Fibroblast of skin of back (primary cell): Measurements from ENCODE around the gene ATP6V1C2.
A peak's percentile ranks its signal among the peaks of the same experiment; 100 is the strongest.
"Not testable (repeated sequence)": the region's sequence is repeated elsewhere in the genome, so short reads cannot be mapped to it uniquely, and the experiment has no call there.

ENCODE experiments used
- DNase-seq: peaks from one replicate; pipeline ENCODE4 v3.0.0-alpha.2; 2013

Gene ATP6V1C2

DNA sequence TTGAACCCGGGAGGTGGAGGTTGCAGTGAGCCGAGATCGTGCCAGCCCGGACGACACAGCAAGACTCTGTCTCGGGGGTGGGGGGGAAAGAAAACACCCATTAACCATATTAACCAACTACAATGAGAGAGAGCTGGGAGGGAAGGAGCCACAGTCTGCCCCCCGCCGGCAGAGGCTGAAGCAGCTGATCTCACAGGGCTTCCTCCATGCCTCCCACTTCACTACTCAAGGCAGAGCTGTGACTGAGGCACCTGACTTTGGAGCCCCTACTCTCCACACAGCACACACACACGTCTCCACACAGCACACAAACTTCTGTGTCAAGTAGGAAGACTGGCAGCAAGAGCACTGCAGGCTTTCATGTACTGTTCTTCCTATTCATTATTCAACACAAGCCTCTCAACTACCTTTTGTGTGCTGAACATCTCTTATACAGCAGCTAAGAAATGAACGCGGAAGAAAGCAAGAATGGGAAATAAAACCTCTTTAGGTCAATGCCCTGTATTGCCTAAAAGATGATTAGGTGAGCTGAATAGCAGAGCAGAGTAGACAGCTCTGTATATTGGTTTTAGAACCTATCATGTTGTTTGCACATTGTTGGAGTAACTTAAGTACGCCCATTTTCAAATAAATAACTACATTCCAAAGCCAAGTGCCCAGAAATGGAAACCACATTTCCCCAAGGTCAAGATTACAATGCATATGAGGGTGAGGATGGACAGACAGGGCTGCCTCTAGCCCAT lies 65.0 kb downstream of the ATP6V1C2 start:
- no peak for DNase-seq

DNA sequence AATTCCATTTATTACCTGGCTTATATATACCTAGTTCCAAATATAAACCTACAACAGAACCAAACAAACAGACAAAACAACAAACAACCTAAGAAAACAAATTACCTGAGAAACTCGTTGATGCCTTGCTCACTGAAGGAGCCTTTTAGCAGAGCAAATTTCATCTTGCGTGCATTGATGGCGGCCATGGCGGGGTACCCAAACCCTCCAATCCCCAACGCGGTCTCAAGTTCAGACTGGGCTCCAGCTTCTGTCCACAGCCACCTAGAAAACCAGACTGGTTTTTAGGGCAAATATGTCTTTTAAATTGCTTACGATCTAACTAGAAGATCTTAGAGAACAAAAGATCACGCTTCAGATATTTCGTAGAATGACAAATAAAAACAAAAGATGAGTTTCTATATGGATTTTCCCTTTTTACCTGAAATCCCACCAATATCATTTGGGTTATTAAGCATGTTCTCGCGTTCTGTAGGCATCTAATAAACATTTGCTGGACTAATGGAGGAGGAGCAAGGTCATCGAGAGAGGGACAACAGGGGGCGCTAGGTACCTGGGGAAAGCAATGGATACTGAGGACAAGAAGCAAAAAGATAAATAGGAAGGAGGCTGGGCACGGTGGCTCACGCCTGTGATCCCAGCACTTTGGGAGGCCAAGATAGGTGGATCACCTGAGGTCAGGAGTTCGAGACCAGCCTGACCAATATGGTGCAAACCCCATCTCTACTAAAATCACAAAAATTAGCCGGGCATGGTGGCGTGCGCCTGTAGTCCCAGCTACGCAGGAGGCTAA lies 65.9 kb downstream of the ATP6V1C2 start:
- no peak for DNase-seq

DNA sequence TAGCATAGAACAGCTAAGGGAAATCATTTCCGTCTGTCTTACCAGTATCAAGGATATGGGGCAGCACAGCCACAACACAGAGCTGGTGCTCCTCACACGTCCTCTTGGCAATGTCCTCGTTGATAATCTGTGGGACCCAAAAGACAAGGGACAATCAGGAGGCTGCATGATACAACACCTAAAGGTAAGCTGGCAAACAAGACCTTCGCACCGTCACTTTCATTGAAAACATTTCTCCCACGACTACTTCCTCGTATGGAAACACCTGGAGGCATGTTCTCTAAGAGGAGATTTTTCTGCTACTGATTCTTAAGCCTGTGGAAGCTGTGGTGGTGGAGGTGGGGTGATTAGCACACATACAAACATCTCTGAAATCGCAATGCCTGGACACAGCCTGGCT lies 67.4 kb downstream of the ATP6V1C2 start:
- no peak for DNase-seq

DNA sequence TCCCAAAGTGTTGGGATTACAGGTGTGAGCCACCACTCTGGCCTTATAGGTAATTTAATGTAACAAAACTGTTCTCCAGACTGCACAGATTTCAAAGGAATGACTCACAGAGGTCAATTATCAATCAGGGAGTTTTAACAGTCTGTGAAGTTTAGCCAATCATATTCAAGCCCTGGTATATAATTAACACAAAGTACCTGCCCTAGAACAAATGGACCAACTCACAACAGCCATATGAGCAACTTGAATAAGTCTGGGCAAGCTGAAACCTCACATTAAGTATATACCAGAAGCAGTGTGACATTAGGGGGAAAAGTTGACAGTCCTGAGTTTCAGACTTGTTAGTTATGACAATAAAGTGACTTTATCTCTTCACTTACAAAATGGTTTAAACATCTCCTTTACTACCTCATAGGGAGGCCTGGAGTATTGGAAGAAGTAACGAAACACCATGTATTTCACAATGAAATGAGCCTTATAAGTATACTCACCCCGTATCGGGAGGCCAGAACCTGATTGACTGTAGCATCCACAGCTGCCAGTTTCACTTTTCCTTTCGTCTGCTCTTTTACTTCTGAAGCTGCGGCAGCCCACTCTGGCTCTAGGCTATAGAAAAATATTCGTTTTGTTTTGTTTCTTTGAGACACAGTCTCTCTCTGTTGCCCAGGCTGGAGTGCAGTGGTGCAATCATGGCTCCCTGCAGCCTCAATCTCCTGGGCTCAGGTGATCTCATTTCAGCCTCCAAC lies 69.0 kb downstream of the ATP6V1C2 start:
- DNase-seq, result no peak

DNA sequence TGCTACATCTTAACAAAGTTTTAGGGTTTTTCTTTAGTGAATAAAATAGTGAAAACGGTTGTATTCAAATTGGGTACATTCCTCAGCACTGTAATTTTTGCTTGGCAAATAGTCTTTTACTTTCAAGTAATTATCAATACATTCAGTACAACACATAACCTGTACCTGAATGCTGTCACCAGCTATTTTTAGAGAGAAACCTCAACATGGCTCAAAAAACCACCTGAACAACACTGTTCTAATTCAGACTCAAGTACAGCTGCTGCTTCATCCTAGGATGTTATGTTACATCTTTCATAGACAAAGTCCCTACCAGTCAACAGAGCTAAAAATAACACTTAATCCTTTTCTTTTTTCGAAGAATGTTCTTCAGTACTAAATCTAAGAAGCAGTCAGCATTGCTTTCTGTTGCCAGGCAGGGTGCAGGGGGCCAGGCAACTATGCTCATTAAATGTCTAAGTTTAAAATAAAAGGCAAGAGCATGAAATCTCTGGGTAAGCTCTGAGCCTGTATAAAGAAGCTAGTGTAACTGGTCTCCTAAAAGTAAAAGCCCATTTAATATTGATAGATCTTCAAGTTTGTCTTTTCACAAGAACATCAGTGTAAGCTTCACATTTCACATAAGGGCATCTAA lies 70.7 kb downstream of the ATP6V1C2 start:
- no peak for DNase-seq

DNA sequence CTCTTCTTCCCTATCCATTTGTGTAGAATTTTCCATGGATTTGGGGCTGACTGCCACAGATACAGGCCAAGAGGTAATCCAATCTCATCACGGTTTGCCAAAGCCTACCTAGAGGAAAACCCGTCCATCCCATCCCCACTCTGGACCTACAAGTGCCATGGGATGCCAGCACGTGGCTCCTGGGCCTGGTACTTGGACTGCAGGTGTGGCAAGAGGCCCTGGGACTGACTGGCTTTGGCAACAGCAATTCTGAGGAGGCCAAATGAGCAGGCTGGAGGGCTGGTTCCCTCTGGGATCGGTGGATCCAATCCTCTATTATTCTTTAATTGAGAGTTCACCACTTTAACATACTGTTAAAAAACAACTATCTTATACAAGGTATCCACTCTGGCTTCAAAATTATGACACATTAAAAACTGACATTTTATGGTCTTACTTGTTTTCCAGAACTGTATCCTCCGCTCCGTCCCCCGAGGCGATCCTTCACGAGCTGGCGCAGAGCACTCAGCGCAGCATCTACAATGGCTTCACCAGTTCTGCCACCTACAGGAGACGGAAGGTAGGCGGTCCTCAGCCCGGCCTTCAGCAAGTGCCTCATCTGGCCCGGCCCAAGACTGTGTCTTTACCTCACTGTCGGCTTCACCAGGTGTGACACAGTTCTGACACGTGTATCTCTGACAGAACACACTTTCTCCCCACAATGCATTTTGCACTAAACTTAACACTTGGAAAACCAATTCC lies 71.4 kb downstream of the ATP6V1C2 start:
- DNase-seq, result no peak

DNA sequence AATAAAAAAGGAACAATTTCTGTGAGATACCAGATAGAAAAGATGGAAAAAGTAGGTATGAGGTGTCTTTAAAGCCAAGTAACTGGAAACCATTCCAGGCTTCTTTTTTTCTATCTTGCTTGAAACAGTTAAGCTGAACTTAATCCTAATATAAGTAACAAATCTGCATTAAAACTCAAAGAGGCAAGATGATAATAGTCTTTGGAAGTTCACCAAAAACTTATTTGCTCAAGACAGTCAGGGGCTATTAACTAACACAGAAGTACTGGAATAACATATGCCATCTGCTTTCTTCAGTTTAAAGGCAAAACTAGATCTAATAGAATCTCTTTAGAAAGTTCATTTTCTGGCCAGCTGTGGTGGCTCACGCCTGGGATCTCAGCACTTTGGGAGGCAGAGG lies 72.4 kb downstream of the ATP6V1C2 start:
- no peak for DNase-seq

DNA sequence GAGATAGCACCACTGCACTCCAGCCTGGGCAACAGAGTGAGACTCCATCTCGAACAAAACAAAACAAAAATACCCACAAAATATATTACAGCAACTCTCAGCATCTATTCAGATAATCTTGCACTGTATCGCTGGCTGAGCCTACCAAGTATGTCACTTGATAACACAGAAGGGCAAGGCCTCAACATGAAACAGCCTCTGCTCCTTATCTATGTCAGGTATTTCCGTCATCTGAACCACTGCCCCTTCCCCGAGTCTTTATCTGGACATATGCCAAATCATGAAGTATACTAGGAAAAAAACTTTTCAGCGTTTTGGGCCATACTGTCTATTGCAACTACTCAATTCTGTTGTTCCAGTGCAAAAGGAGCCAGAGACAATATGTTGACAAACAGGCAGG lies 73.4 kb downstream of the ATP6V1C2 start:
- DNase-seq, result no peak

DNA sequence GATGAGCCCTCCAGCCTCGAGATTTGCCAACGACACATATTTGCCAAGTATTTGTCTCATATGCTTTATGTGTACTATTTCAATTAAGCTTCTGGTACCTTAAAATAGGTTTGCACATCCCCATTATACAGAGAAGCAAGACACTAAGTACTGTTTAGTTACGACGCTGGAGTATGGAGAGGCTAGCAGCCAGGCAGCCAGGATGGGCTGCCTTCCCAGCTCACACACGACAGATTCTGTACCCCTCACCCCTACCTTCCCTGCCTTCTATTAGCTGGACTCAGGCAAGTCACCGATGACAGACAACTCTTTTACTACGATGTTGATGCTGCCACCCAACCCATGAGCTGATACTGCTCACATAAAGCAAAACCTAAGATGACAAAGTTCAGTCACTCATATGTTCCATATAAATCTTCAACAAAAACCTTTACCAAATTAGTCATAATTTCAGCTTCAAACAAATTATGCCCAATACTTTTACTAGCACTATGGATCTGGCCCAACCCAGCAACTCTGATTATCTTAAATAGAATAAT lies 74.1 kb downstream of the ATP6V1C2 start:
- no peak for DNase-seq

DNA sequence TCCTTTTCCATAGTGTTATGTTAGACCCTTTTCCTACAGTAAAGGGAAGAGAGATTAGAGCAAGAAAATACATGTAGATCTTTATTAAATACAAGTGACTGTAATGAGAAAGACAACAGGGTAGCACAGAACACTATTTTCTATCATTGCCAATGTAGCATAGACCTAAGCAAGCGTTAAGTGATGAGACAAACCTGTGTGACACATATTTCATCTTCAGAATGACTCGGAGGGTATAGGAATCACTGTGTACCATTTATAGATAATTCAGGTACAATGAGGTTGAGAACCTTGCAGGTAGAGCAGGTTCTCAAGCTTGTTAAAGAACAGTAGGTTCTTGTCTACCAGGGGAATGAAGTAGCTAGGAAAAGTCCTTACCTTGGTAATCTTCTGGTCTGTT lies 75.3 kb downstream of the ATP6V1C2 start:
- no peak for DNase-seq

DNA sequence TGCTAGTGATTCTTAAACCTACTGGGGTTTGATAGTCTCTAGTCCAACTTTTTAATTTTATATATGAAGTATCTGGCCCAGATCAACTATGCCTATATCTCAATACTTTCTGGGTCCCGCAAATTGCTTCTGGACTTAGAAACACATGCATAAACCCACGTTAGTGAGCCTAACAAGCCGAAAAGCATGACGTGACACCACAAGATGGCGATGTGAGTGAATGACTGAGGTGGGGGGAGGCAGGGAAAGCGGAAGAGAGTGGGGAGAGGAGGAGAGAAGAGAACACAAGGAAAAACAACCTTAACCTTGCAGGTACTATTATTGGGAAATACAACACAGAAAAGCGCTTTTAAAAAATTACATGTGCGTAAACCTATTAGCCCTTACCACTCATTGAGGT lies 77.4 kb downstream of the ATP6V1C2 start:
- no peak for DNase-seq

DNA sequence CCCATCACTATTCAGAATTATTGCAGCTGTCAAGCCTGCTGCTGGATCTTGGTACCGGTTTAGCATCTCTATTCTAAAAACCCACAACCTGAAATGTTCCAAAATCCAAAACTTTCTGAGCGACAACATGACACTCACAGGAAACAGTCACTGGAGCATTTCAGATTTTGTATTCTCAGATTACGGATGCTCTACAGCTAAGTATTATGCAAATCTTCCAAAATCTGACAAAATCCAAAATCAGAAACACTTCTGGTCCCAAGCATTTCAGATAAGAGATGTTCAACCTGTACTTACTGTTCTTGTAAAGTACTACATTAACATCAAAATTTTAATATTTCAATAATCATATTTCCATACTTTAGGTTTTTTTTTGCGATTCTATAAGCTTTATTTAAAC lies 78.7 kb downstream of the ATP6V1C2 start:
- no peak for DNase-seq

DNA sequence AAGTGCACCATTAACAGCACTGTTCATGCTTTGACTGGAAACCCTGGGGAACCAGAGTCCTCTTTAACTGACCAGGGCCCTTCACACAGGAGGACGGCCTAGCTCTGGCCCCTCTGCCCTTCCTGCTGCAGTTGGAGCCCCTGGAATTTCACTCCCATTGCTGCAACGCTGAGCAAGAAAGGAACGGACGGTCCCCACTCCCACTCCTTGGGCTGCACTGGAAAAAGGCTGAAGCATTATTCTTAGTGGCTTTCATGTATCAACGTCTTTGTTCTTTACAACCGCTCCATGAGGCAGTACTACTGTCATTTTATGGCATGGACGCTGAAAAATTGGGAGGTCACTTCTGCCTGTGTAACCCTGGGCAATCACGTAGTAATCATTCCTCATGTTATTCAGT lies 81.2 kb downstream of the ATP6V1C2 start:
- no peak for DNase-seq

DNA sequence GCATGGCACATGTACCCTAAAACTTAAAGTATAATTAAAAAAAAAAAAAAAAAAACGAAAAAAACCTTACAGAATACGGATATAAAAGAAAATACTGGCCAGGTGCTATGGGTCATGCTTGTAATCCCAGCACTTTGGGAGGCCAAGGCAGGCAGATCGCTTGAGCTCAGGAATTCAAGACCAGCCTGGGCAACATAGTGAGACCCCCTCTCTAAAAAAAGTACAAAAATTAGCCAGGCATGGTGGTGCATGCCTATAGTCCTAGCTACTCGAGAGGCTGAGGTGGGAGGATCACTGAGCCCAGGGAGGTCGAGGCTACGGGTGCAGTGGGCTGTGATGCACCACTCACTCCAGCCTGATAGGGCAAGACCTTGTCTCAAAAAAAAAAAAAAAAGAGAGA lies 84.6 kb downstream of the ATP6V1C2 start:
- not testable (repeated sequence) for DNase-seq

DNA sequence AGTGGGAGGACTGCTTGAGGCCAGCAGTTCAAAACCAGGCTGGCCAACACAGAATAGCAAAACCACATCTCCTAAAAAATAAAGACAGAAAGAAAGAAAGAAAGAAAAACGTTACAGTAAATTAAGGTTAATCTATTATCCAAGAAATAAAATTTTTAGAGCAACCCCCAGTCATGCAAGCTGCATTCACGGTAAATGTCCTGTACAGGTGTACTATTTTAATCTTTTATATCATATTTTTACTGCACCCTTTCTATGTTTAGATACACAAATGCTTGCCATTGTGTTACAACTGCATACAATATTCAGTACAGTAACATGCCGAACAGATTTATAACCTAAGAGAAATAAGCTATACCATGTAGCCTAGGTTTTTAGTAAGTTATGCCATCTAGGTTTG lies 85.1 kb downstream of the ATP6V1C2 start:
- no peak for DNase-seq

DNA sequence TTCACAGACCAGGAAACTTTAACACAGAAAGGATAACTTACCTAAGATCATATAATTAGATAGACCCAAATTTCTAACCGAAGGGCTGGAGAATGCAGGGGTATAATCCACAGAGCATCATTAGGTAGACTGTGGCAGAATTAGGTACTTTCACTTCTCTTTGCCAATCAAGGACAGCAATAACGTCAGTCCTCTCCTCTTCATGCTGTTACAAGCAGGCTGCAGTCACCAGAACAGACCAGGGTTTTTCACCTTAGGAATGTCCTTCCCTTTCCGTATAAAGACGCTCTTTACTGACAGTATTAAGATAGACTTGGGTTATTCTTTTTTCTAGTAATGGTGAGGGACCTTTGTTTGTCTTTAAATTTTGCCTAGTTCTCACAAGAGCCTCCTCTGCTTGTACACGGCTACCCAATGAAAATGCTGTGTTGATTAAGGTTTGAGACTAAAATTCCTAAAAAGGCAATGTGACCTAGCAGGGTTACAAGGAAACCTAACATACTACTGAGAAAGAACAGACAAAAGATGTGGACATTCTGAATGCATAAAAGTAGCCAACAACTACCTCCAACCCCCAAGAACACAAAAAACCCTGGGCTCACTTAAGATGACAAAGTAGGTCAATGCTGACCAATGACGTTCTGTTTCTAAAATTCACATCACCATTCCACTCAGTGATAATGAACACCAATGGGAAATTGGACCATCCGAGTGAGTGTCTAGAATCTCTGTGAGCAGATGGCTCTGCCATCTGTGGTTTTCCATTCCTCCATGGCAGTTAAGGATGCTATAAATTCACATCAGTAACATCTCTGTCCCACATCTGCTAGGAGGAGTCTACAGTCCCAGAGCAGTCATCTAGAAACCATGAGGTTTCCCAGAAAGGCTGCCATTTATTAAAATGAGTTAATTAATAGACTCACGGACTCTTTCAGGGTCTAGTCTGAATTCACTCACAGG lies 89.1 kb downstream of the ATP6V1C2 start:
- no peak for DNase-seq

DNA sequence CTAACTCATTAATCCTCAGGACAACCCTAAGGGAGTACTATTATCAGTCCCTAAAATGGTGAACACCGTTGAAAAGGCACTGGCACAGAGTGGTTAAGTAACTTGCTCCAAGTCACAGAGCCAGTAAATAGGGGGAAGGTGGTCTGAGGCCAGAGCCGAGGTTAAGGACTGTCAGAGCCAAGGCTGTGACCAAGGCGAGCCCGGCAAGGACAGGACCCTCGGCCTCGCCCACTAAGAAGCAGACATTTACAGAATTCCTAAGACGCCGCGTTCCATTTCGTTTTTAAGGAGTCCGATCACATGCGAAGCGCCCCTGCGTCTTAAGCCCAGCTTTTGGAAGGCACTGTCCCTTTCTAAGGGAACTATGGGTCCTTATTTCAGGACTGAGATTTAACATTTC lies 90.1 kb downstream of the ATP6V1C2 start:
- DNase-seq, result no peak

DNA sequence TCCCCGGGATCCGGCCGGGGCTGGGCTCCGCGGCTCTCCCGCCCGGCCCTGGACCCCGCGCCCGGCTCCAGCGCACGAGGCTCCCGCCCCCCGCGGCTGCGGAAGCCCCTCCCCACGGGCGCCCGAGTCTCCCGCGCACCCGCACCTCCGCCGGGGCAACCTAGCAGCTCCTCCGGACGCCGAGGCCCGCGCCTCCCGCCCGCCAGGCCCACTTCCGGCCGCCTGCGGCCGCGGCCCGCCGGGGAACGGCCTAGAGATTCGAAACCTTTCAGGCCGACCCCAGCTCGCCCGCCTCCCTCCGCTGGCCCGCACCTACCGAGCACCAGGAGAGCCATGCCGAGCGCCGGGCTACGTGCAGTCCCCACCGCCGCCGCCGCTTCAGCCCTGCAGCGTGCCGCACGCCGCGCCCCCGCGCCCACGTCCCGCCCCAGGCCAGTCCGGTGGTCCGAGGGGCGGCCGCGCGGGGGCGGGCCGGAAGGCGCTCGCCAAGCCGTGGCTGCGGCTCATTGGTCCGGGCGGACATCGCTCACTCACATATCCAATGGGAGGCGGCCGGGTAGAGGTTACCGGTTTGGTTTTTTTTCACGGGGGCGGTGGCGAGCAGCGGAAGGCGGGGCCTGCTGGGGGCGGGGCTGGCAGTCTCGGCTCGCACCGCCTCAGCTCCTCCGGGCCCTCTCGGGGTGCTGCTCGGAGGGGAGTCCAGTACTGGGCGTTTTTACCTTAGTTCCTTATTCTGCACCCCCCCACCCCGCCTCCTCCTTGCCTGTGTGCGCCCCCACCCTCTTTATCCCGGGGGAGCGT lies 91.1 kb downstream of the ATP6V1C2 start, which contains the start of gene PDIA6:
TSS of gene PDIA6 (minus strand) at position 424 of the 801 bp plus-strand sequence. CDS start at position 335, 89 bp downstream.
- DNase-seq, result peak; percentile 96
